Endothelial cell of umbilical vein (primary cell): ENCODE results near the gene KMT2B. TPM values are rescaled to one million over a fixed set of nuclear protein-coding genes. Genes with fewer than 3 reads are reported as not detected.

Experiments
- Bru-seq: library from RNA; stranded (reverse); fragments of 400-500 nt; gene quantifications from one replicate; lab custom pipeline; 2021; lab: Mats Ljungman, UMichigan
- BruChase-seq, 2 experiments: library from RNA; stranded (reverse); fragments of 400-500 nt; gene quantifications; one replicate each; lab custom pipeline; 2021; lab: Mats Ljungman, UMichigan
- BruUV-seq: library from RNA; stranded (reverse); fragments of 400-500 nt; replicated peaks from 2 replicates; lab custom pipeline; 2021; lab: Mats Ljungman, UMichigan
- CTCF ChIA-PET: fragments of 300-600, 350-600 bp; sonication (Branson Sonifier 250); formaldehyde crosslinking; loops from one replicate; lab custom pipeline; 2021; ENCODE audit warnings: antibody characterized with exemption, inconsistent platforms; lab: Charles Lee
- POLR2A ChIA-PET: fragments of 300-600, 350-600 bp; sonication (Branson Sonifier 250); formaldehyde crosslinking; loops from one replicate; lab custom pipeline; 2021; ENCODE audit warnings: antibody characterized with exemption, inconsistent platforms; lab: Charles Lee
- DNase-seq: peaks from one replicate; pipeline ENCODE4 v3.0.0-alpha.2; 2011; ENCODE audit warnings: low read depth, low spot score
- FAIRE-seq: peaks from 2 replicates; lab custom pipeline; 2011; peaks lifted over from hg19 to GRCh38; lab: Jason Lieb, UNC
- H2AFZ ChIP-seq: 2 replicates; pipeline ENCODE4 v1.6.0; 2012; ENCODE audit warnings: low read depth, low read length, control low read depth, inconsistent platforms
- H3K27ac ChIP-seq: 2 replicates; pipeline ENCODE4 v1.5.1; 2011; ENCODE audit warnings: low read depth, mild to moderate bottlenecking, control low read depth, low read length, moderate library complexity; ENCODE audit not compliant: insufficient read depth
- H3K27me3 ChIP-seq, 2 experiments: 2 replicates each; pipeline versions ENCODE4 v1.6.0 to v1.6.1; 2011; ENCODE audit warnings: low read length in 2 of 2, mixed read lengths in 1 of 2; ENCODE audit not compliant: control insufficient read depth in 2 of 2, insufficient read depth in 2 of 2
- H3K36me3 ChIP-seq, 2 experiments: 2 replicates in 1 of 2; 3 replicates in 1 of 2; pipeline ENCODE4 v1.5.1; 2011; ENCODE audit warnings: low read length in 2 of 2, mild to moderate bottlenecking in 1 of 2, moderate library complexity in 1 of 2; ENCODE audit not compliant: control insufficient read depth in 2 of 2, insufficient read depth in 2 of 2; ENCODE audit errors: extremely low read depth in 1 of 2
- H3K4me1 ChIP-seq: 3 replicates; pipeline ENCODE4 v1.5.1; 2011; ENCODE audit warnings: mild to moderate bottlenecking, low read length; ENCODE audit not compliant: control insufficient read depth, insufficient read depth; ENCODE audit errors: extremely low read depth
- H3K4me2 ChIP-seq: 2 replicates; pipeline ENCODE4 v1.6.1; 2011; ENCODE audit warnings: low read length, control low read depth, mixed read lengths; ENCODE audit not compliant: insufficient read depth
- H3K4me3 ChIP-seq, 3 experiments: fragments of 200-600 bp in 1 of 3; sonication (generic), shearing (Covaris generic) in 1 of 3; replicated peaks in 1 of 3; 2 replicates each; pipeline ENCODE4 v1.5.1; 2011 to 2016; ENCODE audit warnings: control low read depth in 3 of 3, low read length in 3 of 3, mild to moderate bottlenecking in 2 of 3, inconsistent platforms in 1 of 3, low read depth in 1 of 3, moderate library complexity in 1 of 3; ENCODE audit not compliant: insufficient read depth in 1 of 3
- H3K79me2 ChIP-seq: 2 replicates; pipeline ENCODE4 v1.6.0; 2012; ENCODE audit warnings: low read length, inconsistent platforms; ENCODE audit not compliant: control insufficient read depth, insufficient read depth
- H3K9ac ChIP-seq: replicated peaks from 2 replicates; pipeline ENCODE3; 2011; ENCODE audit warnings: low read length, control low read depth; ENCODE audit not compliant: insufficient read depth; ENCODE audit errors: extremely low read depth
- H3K9me1 ChIP-seq: replicated peaks from 3 replicates; pipeline ENCODE4 v1.6.0; 2011; ENCODE audit warnings: mild to moderate bottlenecking, low read length; ENCODE audit not compliant: control insufficient read depth, insufficient read depth; ENCODE audit errors: extremely low read depth
- H3K9me3 ChIP-seq: replicated peaks from 2 replicates; pipeline ENCODE4 v1.5.1; 2012; ENCODE audit warnings: low read length, inconsistent platforms; ENCODE audit not compliant: control insufficient read depth, insufficient read depth
- H4K20me1 ChIP-seq: replicated peaks from 2 replicates; pipeline ENCODE3; 2011; ENCODE audit warnings: mild to moderate bottlenecking, low read length; ENCODE audit not compliant: control insufficient read depth, insufficient read depth; ENCODE audit errors: extremely low read depth
- EZH2 ChIP-seq: IDR thresholded peaks from 2 replicates; pipeline ENCODE4 v1.6.1; 2012; ENCODE audit warnings: borderline replicate concordance, low read depth, mild to moderate bottlenecking, moderate library complexity, low read length, inconsistent platforms; ENCODE audit not compliant: severe bottlenecking
- FOS ChIP-seq: IDR thresholded peaks from 2 replicates; pipeline ENCODE4 v1.6.1; 2011; ENCODE audit warnings: mild to moderate bottlenecking, low read length, moderate library complexity, borderline replicate concordance; ENCODE audit not compliant: insufficient read depth
- MAX ChIP-seq: IDR thresholded peaks from 2 replicates; pipeline ENCODE4 v1.6.1; 2011; ENCODE audit not compliant: insufficient read depth, insufficient read length
- MYC ChIP-seq: IDR thresholded peaks from one replicate; pipeline ENCODE4 v1.6.1; 2011; ENCODE audit warnings: mild to moderate bottlenecking, low read depth, low read length
- POLR2AphosphoS5 ChIP-seq: IDR thresholded peaks from 2 replicates; pipeline ENCODE4 v1.6.1; 2012; ENCODE audit warnings: low read depth, mild to moderate bottlenecking, control low read depth, low read length, moderate library complexity; ENCODE audit not compliant: insufficient read depth
- dilution Hi-C: fragments of 300-500 bp; cut with MboI; formaldehyde crosslinking; loops from one replicate; pipeline ENCODE4 v1.15.0; 2019; ENCODE audit warnings: low sequenced_read_pairs; ENCODE audit not compliant: extremely low pct_ligation_motif_present
- intact Hi-C: fragments of 100-400 bp; cut with micrococcal nuclease; formaldehyde crosslinking; loops from one replicate; pipeline ENCODE4 v1.10.0; 2022
- long read RNA-seq: library from polyadenylated mRNA; stranded (forward); transcript quantifications from one replicate; pipeline ENCODE4 v2.0.0, GENCODE V29; 2021
- polyA minus RNA-seq, 3 experiments: library from RNA; depleted of rRNA, polyadenylated mRNA; stranded (reverse); fragments of >200 nt; gene quantifications; 1 replicate in 1 of 3; 2 replicates in 2 of 3; pipeline ENCODE4 v1.2.3, GENCODE V29; 2011
- polyA plus RNA-seq, 4 experiments: library from polyadenylated mRNA; depleted of rRNA in 3 of 4; stranded (reverse) in 3 of 4; unstranded in 1 of 4; fragments of >200 nt; gene quantifications; 2 replicates each; pipeline versions ENCODE4 v1.2.1 to v1.2.3, GENCODE V29; 2011 to 2012; ENCODE audit warnings: missing spikeins in 1 of 4
- total RNA-seq: library from RNA; stranded (reverse); gene quantifications from 2 replicates; pipeline ENCODE4 v1.2.3, GENCODE V29; 2021

KMT2B gene
- total RNA-seq (37.2 and 40.0 TPM in 2 replicates), polyA plus RNA-seq (28.4 and 30.1 TPM in 2 replicates), polyA minus RNA-seq (18.3 and 18.8 TPM in 2 replicates), Bru-seq, nascent RNA (percentile 60 among the genes with signal in this experiment), BruChase-seq, experiment 1, labeled RNA remaining after a 6-hour chase (percentile 89 among the genes with signal in this experiment), BruChase-seq, experiment 2, labeled RNA remaining after a 2-hour chase (percentile 87 among the genes with signal in this experiment)
- 24.0 and 26.7 TPM in 2 replicates for polyA plus RNA-seq (2011; cell fraction: cytosol; rRNA removed)
- 104 and 136 TPM in 2 replicates for polyA plus RNA-seq (2011; cell fraction: nucleus; rRNA removed)
- polyA plus RNA-seq (2012), result 29.0 and 33.0 TPM in 2 replicates
- polyA minus RNA-seq (2011; cell fraction: cytosol; rRNA and poly(A)+ RNA removed), result 11.7 TPM
- polyA minus RNA-seq (2011; cell fraction: nucleus; rRNA and poly(A)+ RNA removed), result 17.0 and 23.1 TPM in 2 replicates
- long read RNA-seq, partial matches to known transcripts, result 12 of 14 reads
- long read RNA-seq, other reads (novel, unspliced or antisense), result 1 of 14 reads

DNA sequence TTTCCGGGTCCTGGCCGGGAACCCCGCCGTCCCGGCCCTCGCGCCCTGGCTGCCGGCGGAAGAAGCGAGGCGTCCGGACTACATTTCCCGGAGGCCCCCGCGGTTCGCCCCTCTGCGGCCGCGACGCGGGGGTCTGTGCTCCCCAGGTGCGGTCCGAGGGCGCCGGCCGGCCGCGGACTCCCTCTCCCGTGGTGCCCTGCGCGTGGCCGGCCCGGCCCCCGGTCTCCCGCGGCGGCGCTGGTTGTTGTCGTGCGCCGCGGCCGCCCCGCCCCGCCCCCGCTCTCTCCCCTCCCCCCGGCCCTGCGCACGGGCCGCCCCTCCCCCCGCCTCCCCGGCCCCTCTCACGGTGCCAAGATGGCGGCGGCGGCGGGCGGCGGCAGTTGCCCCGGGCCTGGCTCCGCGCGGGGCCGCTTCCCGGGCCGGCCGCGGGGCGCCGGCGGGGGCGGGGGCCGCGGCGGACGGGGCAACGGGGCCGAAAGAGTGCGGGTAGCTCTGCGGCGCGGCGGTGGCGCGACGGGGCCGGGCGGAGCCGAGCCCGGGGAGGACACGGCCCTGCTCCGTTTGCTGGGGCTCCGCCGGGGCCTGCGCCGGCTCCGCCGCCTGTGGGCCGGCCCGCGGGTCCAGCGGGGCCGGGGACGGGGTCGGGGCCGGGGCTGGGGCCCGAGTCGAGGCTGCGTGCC lies at the start of gene KMT2B:
Gene KMT2B (plus strand): TSS at position 339 of the 680 bp plus-strand sequence. CDS start 16 bp downstream, at position 355.
- POLR2A ChIA-PET, result no interaction called here
- H3K79me2 ChIP-seq, result peaks cover 30% of the 10 kb centered on the region
- H3K4me2 ChIP-seq, result peak within 1 kb of the TSS; percentile 61
- CTCF ChIA-PET, result interaction anchor here (1.0 to 1.8 kb wide), 4 partner anchors 15 to 30 kb away, joined by 3 to 7 read pairs (median 4); partner anchors contain the start of genes LIN37, PSENEN and U2AF1L4
- peak within 1 kb of the TSS; percentile 62 for H3K9ac ChIP-seq
- no TSS peak for BruUV-seq
- H2AFZ ChIP-seq, result peak within 1 kb of the TSS; percentile 97
- H3K27ac ChIP-seq, result peak within 1 kb of the TSS; percentile 36
- no peaks in the 10 kb centered on the region for H3K9me3 ChIP-seq
- dilution Hi-C loops, result no loop called here
- no peaks in the 10 kb centered on the region for H3K9me1 ChIP-seq
- H3K4me1 ChIP-seq, result peaks cover 17% of the 10 kb centered on the region
- FAIRE-seq, result no peak
- H4K20me1 ChIP-seq, result no peaks in the 10 kb centered on the region
- no peak for DNase-seq
- TF ChIP-seq FOS (no peak), POLR2AphosphoS5 (peak; percentile 30)
- H3K4me3 ChIP-seq, result peak within 1 kb of the TSS; percentile 57 to 64 (median 57)
- H3K27me3 ChIP-seq, result no peaks in the 10 kb centered on the region
- intact Hi-C loops, result loop anchor here (1.0 kb wide), 11 partner anchors 16 to 366 kb away; partner anchors contain the start of genes PROSER3, PSENEN and U2AF1L4
- H3K36me3 ChIP-seq, result peaks cover 6 to 17% of the 10 kb centered on the region in 2 experiments

DNA sequence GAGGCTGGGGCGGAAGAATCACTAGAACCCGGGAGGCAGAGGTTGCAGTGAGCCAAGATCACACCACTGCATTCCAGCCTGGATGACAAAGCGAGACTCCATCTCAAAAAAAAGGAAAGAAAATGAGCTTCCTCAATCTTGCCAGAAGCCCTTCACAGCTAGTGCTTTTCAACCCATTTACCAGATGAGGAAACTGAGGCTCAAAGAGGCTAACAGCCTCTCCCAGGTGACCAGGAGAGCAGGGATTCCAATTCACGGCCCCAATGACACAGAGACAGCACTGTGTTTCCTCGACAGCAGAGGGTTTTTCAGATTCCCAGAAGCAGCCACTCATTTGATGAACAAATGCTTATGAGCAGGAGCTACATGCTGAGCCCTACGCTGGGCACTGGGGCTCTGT lies 48.2 kb upstream of the KMT2B start:
- POLR2A ChIA-PET, result no interaction called here
- no peak for TF ChIP-seq MAX
- no peak for TF ChIP-seq MYC
- no peak for TF ChIP-seq EZH2

More for the DNA sequence above, 48.2 kb upstream of the KMT2B start:
- CTCF ChIA-PET, result no interaction called here
- Histone ChIP-seq H3K79me2 (no peaks in the 10 kb centered on the region), H3K4me3 (no peak overlapping the region), H3K9me1 (no peaks in the 10 kb centered on the region), H3K4me2 (no peak overlapping the region), H3K27ac (no peak overlapping the region), H3K4me1 (no peaks in the 10 kb centered on the region), H3K36me3 (no peaks in the 10 kb centered on the region), H3K27me3 (peaks cover 2 to 3% of the 10 kb centered on the region in 2 experiments), H4K20me1 (no peaks in the 10 kb centered on the region), H3K9me3 (no peaks in the 10 kb centered on the region), H2AFZ (no peak overlapping the region), H3K9ac (no peak overlapping the region)
- intact Hi-C loops, result no loop called here
- FAIRE-seq (no peak), DNase-seq (no peak)
- dilution Hi-C loops, result no loop called here
- BruUV-seq, result no TSS peak
